ENCODE data around the gene JAKMIP2. TPM values are rescaled to one million over a fixed set of nuclear protein-coding genes. Genes with fewer than 3 reads are reported as not detected.

The JAKMIP2 gene
- total and polyA plus RNA-seq, 10 of the 15 experiments (the other 5 are each of a cell fraction or from before 2014, with no cell fraction given): 0.51 to 1.8 (median 0.89) TPM

DNA sequence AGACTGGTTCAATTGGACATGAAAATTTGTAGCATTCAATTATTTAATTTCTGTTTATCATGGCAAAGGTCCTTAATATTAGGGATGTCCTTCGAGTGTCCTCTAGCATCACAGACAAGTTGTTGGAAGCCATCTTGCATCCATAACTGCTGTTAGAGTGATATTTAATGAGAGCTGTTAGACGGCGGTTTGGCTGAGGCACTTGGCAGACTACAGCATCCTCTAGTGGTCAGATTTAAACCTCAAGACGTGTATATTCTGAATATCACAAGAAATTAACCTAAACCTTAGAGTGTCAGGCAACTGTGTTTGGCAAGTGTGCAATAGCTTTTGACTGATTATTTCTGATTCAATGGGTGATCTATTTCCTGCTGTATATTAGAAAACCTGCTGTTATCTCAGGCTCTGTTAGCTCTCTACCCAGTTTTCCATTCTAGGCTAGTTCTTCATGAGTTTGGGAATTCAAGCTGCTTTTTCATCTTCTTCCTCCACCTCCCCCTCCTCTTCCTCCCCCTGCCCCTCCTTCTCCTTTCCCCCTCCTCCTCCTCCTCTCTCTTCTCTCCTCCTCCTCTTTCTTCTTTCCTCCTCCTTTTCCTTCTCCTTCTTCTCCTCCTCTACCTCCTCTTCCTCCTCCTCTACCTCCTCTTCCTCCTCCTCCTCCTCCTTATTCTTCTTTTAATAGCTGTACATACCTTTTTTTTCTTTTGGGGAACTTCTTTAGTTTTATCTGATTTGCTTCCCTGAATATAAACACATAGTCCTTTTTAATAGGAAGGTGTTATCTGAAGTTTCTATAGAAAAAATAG lies 40.4 kb upstream of the JAKMIP2 start:
- DNase-seq (ENCODE audit: low read depth, low spot score) (peak; percentile 12), FAIRE-seq (no peak), ATAC-seq (peak; percentile 94)
- no peaks in the 10 kb centered on the region for H3K9me3 ChIP-seq (replicated peaks; ENCODE audit: control insufficient read depth, insufficient read depth, low read length)
- CTCF ChIA-PET: interaction anchor here (0.6 to 5.2 kb wide), 12 partner anchors 18 to 908 kb away, joined by 3 to 108 read pairs (median 4); no protein-coding TSS in a partner anchor
- H4K20me1 ChIP-seq (ENCODE audit: control insufficient read depth, insufficient read depth): no peaks in the 10 kb centered on the region
- H3K4me2 ChIP-seq (ENCODE audit: control insufficient read depth, insufficient read depth): no peak overlapping the region
- no TSS peak for BruUV-seq (replicated peaks)
- H3K27me3 ChIP-seq (replicated peaks in 1 of 2; ENCODE audit: control insufficient read depth in 2 of 2, insufficient read depth in 2 of 2, low read length in 1 of 2): no peaks in the 10 kb centered on the region; a peak in 1 of 4 replicates
- intact Hi-C loops (cut with micrococcal nuclease; ENCODE audit: unreplicated experiment) (loop anchor here (1.0 to 10.0 kb wide), 2 partner anchors 195 to 368 kb away; no protein-coding TSS in a partner anchor), in situ Hi-C loops (cut with MboI) (loop anchor here (5.0 kb wide), 1 partner anchor 196 kb away; no protein-coding TSS in a partner anchor)
- no peaks in the 10 kb centered on the region for H3K4me1 ChIP-seq (ENCODE audit: control insufficient read depth, insufficient read depth, low read length)
- H2AFZ ChIP-seq (ENCODE audit: control insufficient read depth, low read depth, low read length): no peak overlapping the region
- no peaks in the 10 kb centered on the region for H3K36me3 ChIP-seq (ENCODE audit: control insufficient read depth in 2 of 2, insufficient read depth in 2 of 2, low read length in 1 of 2)
- no peak overlapping the region for H3K9ac ChIP-seq (ENCODE audit: control insufficient read depth, insufficient read depth, low read length)
- SMC1A ChIA-PET (ENCODE audit: uncharacterized antibody, unreplicated experiment): interaction anchor here (0.9 to 1.9 kb wide), 5 partner anchors 12 to 199 kb away, joined by 3 to 15 read pairs (median 4); no protein-coding TSS in a partner anchor
- RAD21 ChIA-PET (ENCODE audit: unreplicated experiment): interaction anchor here (0.7 to 2.5 kb wide), 4 partner anchors 10 to 195 kb away, joined by 3 to 26 read pairs (median 4); no protein-coding TSS in a partner anchor
- POLR2A ChIA-PET: no interaction called here
- H3K27ac ChIP-seq (ENCODE audit: control insufficient read depth, insufficient read depth): no peak overlapping the region
- H3K79me2 ChIP-seq (ENCODE audit: control insufficient read depth, insufficient read depth, low read length): no peaks in the 10 kb centered on the region
- WGBS (ENCODE audit: insufficient coverage, insufficient replicate concordance, low lambda C conversion rate, missing lambda C conversion rate): 2% methylated on average over 4 of the region's 4 CpGs
- no peak overlapping the region for H3K4me3 ChIP-seq
- TF ChIP-seq ZBTB11 (CRISPR knock-in tag; IDR thresholded peaks at IDR 0.05) (no peak), CBFB (IDR thresholded peaks at IDR 0.05; ENCODE audit: low read depth) (0 out of 2 replicates have a peak, but pooled peaks have one; percentile 51), USF2 (IDR thresholded peaks at IDR 0.05; ENCODE audit: borderline replicate concordance, low read depth, low read length) (no peak), KAT2A (conservative IDR thresholded peaks at IDR 0.05; ENCODE audit: control insufficient read depth, low read depth, low read length) (no peak), HDGF (IDR thresholded peaks at IDR 0.05) (no peak), RAD21 (IDR thresholded peaks at IDR 0.05; ENCODE audit: insufficient read depth, low read depth, low read length) (peak; percentile 94), RUNX3 (IDR thresholded peaks at IDR 0.05; ENCODE audit: low read length) (peak; percentile 86), RCOR1 (conservative IDR thresholded peaks at IDR 0.05; ENCODE audit: low read depth, low read length) (no peak), ESRRA (IDR thresholded peaks at IDR 0.05; ENCODE audit: low read length) (no peak), CTCF (IDR thresholded peaks at IDR 0.05 in 2 of 3, conservative IDR thresholded peaks at IDR 0.05 in 1 of 3; ENCODE audit: control insufficient read depth in 2 of 3, extremely low read depth in 1 of 3, insufficient read depth in 1 of 3, low read depth in 3 of 3, low read length in 3 of 3) (peak; percentile 91 to 95 (median 93)), SRF (IDR thresholded peaks at IDR 0.05; ENCODE audit: low read depth in 2 of 2, low read length in 2 of 2) (no peak), KDM1A (IDR thresholded peaks at IDR 0.05; ENCODE audit: borderline replicate concordance) (no peak), IKZF2 (IDR thresholded peaks at IDR 0.05) (no peak), SMAD1 (IDR thresholded peaks at IDR 0.05; ENCODE audit: low read depth, partially characterized antibody) (no peak), YY1 (IDR thresholded peaks at IDR 0.05; ENCODE audit: low read depth, low read length) (peak; percentile 81), NR2C2 (IDR thresholded peaks at IDR 0.05; ENCODE audit: borderline replicate concordance, control insufficient read depth, insufficient read length, low read depth) (no peak)

All from GM12878 (cell line).